ENCODE results near the gene BCL2L13.

The BCL2L13 gene

GRCh38 chr22:17774926-17775685 lies 136.5 kb downstream of the BCL2L13 start:
- no peak for TF ChIP-seq POLR2A (IDR thresholded peaks at IDR 0.05; ENCODE audit: low read depth, low read length)
- no peak for FAIRE-seq
- DNase-seq (ENCODE audit: insufficient read length, low spot score): no peak

GRCh38 chr22:17775781-17776465 lies 137.4 kb downstream of the BCL2L13 start:
- no peak for TF ChIP-seq POLR2A (IDR thresholded peaks at IDR 0.05; ENCODE audit: low read depth, low read length)
- DNase-seq (ENCODE audit: insufficient read length, low spot score) (no peak), FAIRE-seq (no peak)

- DNase-seq (ENCODE audit: insufficient read length, low spot score) (no peak), FAIRE-seq (no peak)
- TF ChIP-seq POLR2A (IDR thresholded peaks at IDR 0.05; ENCODE audit: low read depth, low read length): no peak
Observed at GRCh38 chr22:17777005-17777716, 138.6 kb downstream of the BCL2L13 start.

GRCh38 chr22:17777717-17778044 lies 139.1 kb downstream of the BCL2L13 start:
- no peak for FAIRE-seq
- no peak for DNase-seq (ENCODE audit: insufficient read length, low spot score)
- no peak for TF ChIP-seq POLR2A (IDR thresholded peaks at IDR 0.05; ENCODE audit: low read depth, low read length)

GRCh38 chr22:17778412-17778976 lies 139.9 kb downstream of the BCL2L13 start:
- FAIRE-seq: no peak
- DNase-seq (ENCODE audit: insufficient read length, low spot score): no peak
- TF ChIP-seq POLR2A (IDR thresholded peaks at IDR 0.05; ENCODE audit: low read depth, low read length): no peak

GRCh38 chr22:17779286-17780115 lies 140.9 kb downstream of the BCL2L13 start:
- TF ChIP-seq POLR2A (IDR thresholded peaks at IDR 0.05; ENCODE audit: low read depth, low read length): no peak
- no peak for DNase-seq (ENCODE audit: insufficient read length, low spot score)
- FAIRE-seq: no peak

- DNase-seq (ENCODE audit: insufficient read length, low spot score) (no peak), FAIRE-seq (no peak)
- TF ChIP-seq POLR2A (IDR thresholded peaks at IDR 0.05; ENCODE audit: low read depth, low read length): no peak
Observed at GRCh38 chr22:17780116-17780740, 141.7 kb downstream of the BCL2L13 start.

Data from H54 (cell line).